IMR-90 (cell line): ENCODE data around the gene PPP1R13B. TPM values are rescaled to one million over a fixed set of nuclear protein-coding genes. Genes with fewer than 3 reads are reported as not detected.

Source experiments
- ATAC-seq: fragments of 200-7000 bp; cut with Tn5 transposase; 2 replicates; pipeline ENCODE4 v1.9.1; 2020; ENCODE audit warnings: low read depth, mild to moderate bottlenecking, moderate library complexity
- BruUV-seq: library from RNA; stranded (reverse); fragments of 400-500 nt; replicated peaks from 2 replicates; lab custom pipeline; 2021; lab: Mats Ljungman, UMichigan
- CTCF ChIA-PET: fragments of 300-600 bp; formaldehyde crosslinking; extraction: SDS; loops from one replicate; lab custom pipeline; 2021; ENCODE audit warnings: antibody characterized with exemption; lab: Yijun Ruan, JAX
- POLR2A ChIA-PET: fragments of 300-600 bp; sonication (Branson Sonifier 250); formaldehyde crosslinking; loops from one replicate; lab custom pipeline; 2022; ENCODE audit warnings: antibody characterized with exemption; ENCODE audit not compliant: unreplicated experiment; lab: Charles Lee
- DNase-seq: peaks from one replicate; pipeline ENCODE4 v3.0.0; 2013
- H2AFZ ChIP-seq: replicated peaks from 2 replicates; pipeline ENCODE3; 2013; ENCODE audit warnings: low read length, mild to moderate bottlenecking; ENCODE audit not compliant: poor library complexity
- H2AK5ac ChIP-seq: 2 replicates; pipeline ENCODE4 v1.6.1; 2013; ENCODE audit warnings: low read depth, low read length, inconsistent platforms
- H2AK9ac ChIP-seq: replicated peaks from 2 replicates; pipeline ENCODE3; 2013; ENCODE audit warnings: mild to moderate bottlenecking, low read depth, low read length, moderate library complexity; ENCODE audit not compliant: poor library complexity
- H2BK120ac ChIP-seq: 2 replicates; pipeline ENCODE4 v1.6.1; 2013; ENCODE audit warnings: low read depth, low read length, inconsistent platforms
- H2BK15ac ChIP-seq: 3 replicates; pipeline ENCODE4 v1.6.1; 2013; ENCODE audit warnings: low read depth, low read length, inconsistent platforms
- H2BK20ac ChIP-seq: 2 replicates; pipeline ENCODE4 v1.6.1; 2013; ENCODE audit warnings: low read depth, mild to moderate bottlenecking, inconsistent platforms, low read length, moderate library complexity
- H2BK5ac ChIP-seq: 2 replicates; pipeline ENCODE4 v1.6.1; 2013; ENCODE audit warnings: mild to moderate bottlenecking, low read depth, low read length, inconsistent platforms; ENCODE audit not compliant: poor library complexity, severe bottlenecking
- H3K14ac ChIP-seq: replicated peaks from 2 replicates; pipeline ENCODE4 v1.6.1; 2013; ENCODE audit warnings: low read depth, low read length, inconsistent platforms
- H3K18ac ChIP-seq: 2 replicates; pipeline ENCODE4 v1.6.1; 2013; ENCODE audit warnings: low read depth, low read length, control low read depth
- H3K23ac ChIP-seq: 2 replicates; pipeline ENCODE4 v1.6.1; 2013; ENCODE audit warnings: low read depth, low read length, inconsistent platforms
- H3K27ac ChIP-seq: 2 replicates; pipeline ENCODE4 v1.5.1; 2013; ENCODE audit warnings: mild to moderate bottlenecking, control low read depth, low read length; ENCODE audit not compliant: insufficient read depth
- H3K27me3 ChIP-seq: 2 replicates; pipeline ENCODE4 v1.6.1; 2013; ENCODE audit warnings: low read length; ENCODE audit not compliant: control insufficient read depth, insufficient read depth
- H3K36me3 ChIP-seq: 2 replicates; pipeline ENCODE4 v1.6.1; 2013; ENCODE audit warnings: low read length, mixed read lengths; ENCODE audit not compliant: control insufficient read depth, insufficient read depth
- H3K4ac ChIP-seq: 2 replicates; pipeline ENCODE4 v1.6.1; 2013; ENCODE audit warnings: low read depth, low read length, inconsistent platforms
- H3K4me1 ChIP-seq: 2 replicates; pipeline ENCODE4 v1.6.1; 2013; ENCODE audit warnings: low read length, mixed read lengths; ENCODE audit not compliant: control insufficient read depth, insufficient read depth
- H3K4me2 ChIP-seq: 2 replicates; pipeline ENCODE4 v1.6.1; 2013; ENCODE audit warnings: low read depth, mild to moderate bottlenecking, control low read depth, low read length, moderate library complexity
- H3K4me3 ChIP-seq: 2 replicates; pipeline ENCODE4 v1.5.1; 2013; ENCODE audit warnings: low read depth, mild to moderate bottlenecking, control low read depth, low read length, moderate library complexity; ENCODE audit not compliant: insufficient read depth
- H3K56ac ChIP-seq: 2 replicates; pipeline ENCODE4 v1.6.1; 2013; ENCODE audit warnings: low read length, inconsistent platforms; ENCODE audit not compliant: insufficient read depth; ENCODE audit errors: extremely low read depth
- H3K79me1 ChIP-seq, 2 experiments: 2 replicates each; pipeline ENCODE4 v1.6.1; 2013; ENCODE audit warnings: low read length in 2 of 2, inconsistent platforms in 1 of 2, low read depth in 1 of 2
- H3K9ac ChIP-seq: 2 replicates; pipeline ENCODE4 v1.6.1; 2013; ENCODE audit warnings: low read depth, low read length, control low read depth
- H3K9me1 ChIP-seq: 2 replicates; pipeline ENCODE4 v1.6.1; 2013; ENCODE audit warnings: low read length, inconsistent platforms; ENCODE audit not compliant: insufficient read depth
- H3K9me3 ChIP-seq: 2 replicates; pipeline ENCODE4 v1.6.1; 2013; ENCODE audit warnings: low read length; ENCODE audit not compliant: control insufficient read depth, insufficient read depth
- H4K20me1 ChIP-seq: 2 replicates; pipeline ENCODE4 v1.6.1; 2013; ENCODE audit warnings: low read length, inconsistent platforms; ENCODE audit not compliant: insufficient read depth
- H4K5ac ChIP-seq: 2 replicates; pipeline ENCODE4 v1.6.1; 2013; ENCODE audit warnings: mild to moderate bottlenecking, low read depth, low read length, control low read depth
- H4K8ac ChIP-seq, 2 experiments: 2 replicates each; pipeline ENCODE4 v1.6.1; 2013; ENCODE audit warnings: low read depth in 2 of 2, low read length in 2 of 2, control low read depth in 1 of 2, inconsistent platforms in 1 of 2
- H4K91ac ChIP-seq: 2 replicates; pipeline ENCODE4 v1.6.1; 2013; ENCODE audit warnings: low read depth, low read length, inconsistent platforms; ENCODE audit not compliant: insufficient read depth
- BHLHE40 ChIP-seq: fragments of 150-350 bp; IDR thresholded peaks from 2 replicates; pipeline ENCODE4 v1.6.1; 2016; ENCODE audit warnings: mild to moderate bottlenecking, low read depth, low read length
- CEBPB ChIP-seq: IDR thresholded peaks from 2 replicates; pipeline ENCODE4 v1.6.1; 2012; ENCODE audit warnings: low read depth, low read length, improper control_type of control experiment
- CHD1 ChIP-seq: IDR thresholded peaks from 2 replicates; pipeline ENCODE4 v1.6.1; 2012; ENCODE audit warnings: low read depth, low read length, improper control_type of control experiment
- CTCF ChIP-seq: conservative IDR thresholded peaks from 2 replicates; pipeline ENCODE4 v1.5.1; 2012; ENCODE audit warnings: mild to moderate bottlenecking, low read depth, low read length, improper control_type of control experiment
- ELK1 ChIP-seq: fragments of 150-350 bp; IDR thresholded peaks from 2 replicates; pipeline ENCODE4 v1.6.1; 2016; ENCODE audit warnings: low read depth, mild to moderate bottlenecking, low read length, moderate library complexity, borderline replicate concordance
- FOS ChIP-seq: fragments of 150-350 bp; IDR thresholded peaks from 2 replicates; pipeline ENCODE4 v1.6.1; 2016; ENCODE audit warnings: low read depth, low read length
- MAFK ChIP-seq: IDR thresholded peaks from 2 replicates; pipeline ENCODE4 v1.6.1; 2012; ENCODE audit warnings: low read depth, low read length, improper control_type of control experiment
- MAZ ChIP-seq: IDR thresholded peaks from 2 replicates; pipeline ENCODE4 v1.6.1; 2012; ENCODE audit warnings: low read depth, mild to moderate bottlenecking, low read length, improper control_type of control experiment, moderate library complexity, borderline replicate concordance
- MXI1 ChIP-seq: IDR thresholded peaks from 2 replicates; pipeline ENCODE4 v1.6.1; 2012; ENCODE audit warnings: low read depth, mild to moderate bottlenecking, low read length, moderate library complexity, borderline replicate concordance
- NFE2L2 ChIP-seq: fragments of 150-350 bp; IDR thresholded peaks from 2 replicates; pipeline ENCODE4 v1.6.1; 2016; ENCODE audit warnings: low read depth, mild to moderate bottlenecking, low read length
- POLR2A ChIP-seq: IDR thresholded peaks from 2 replicates; pipeline ENCODE4 v1.6.1; 2012; ENCODE audit warnings: mild to moderate bottlenecking, low read depth, low read length
- RAD21 ChIP-seq: IDR thresholded peaks from 2 replicates; pipeline ENCODE4 v1.6.1; 2012; ENCODE audit warnings: low read length, improper control_type of control experiment
- RCOR1 ChIP-seq: IDR thresholded peaks from 2 replicates; pipeline ENCODE4 v1.6.1; 2012; ENCODE audit warnings: mild to moderate bottlenecking, low read length, improper control_type of control experiment; ENCODE audit not compliant: insufficient replicate concordance
- RFX5 ChIP-seq: IDR thresholded peaks from 2 replicates; pipeline ENCODE4 v1.8.0; 2012; ENCODE audit warnings: low read depth, mild to moderate bottlenecking, low read length, moderate library complexity
- SMC3 ChIP-seq: fragments of 150-350 bp; IDR thresholded peaks from 2 replicates; pipeline ENCODE4 v1.6.1; 2016; ENCODE audit warnings: low read depth, mild to moderate bottlenecking, antibody characterized with exemption, low read length, moderate library complexity
- USF2 ChIP-seq: fragments of 150-350 bp; IDR thresholded peaks from 2 replicates; pipeline ENCODE4 v1.6.1; 2017; ENCODE audit warnings: mild to moderate bottlenecking, antibody characterized with exemption, low read length, low read depth
- WGBS, 2 experiments: methylation state at CpG; one replicate each; pipeline versions ENCODE4 v1.1.5 to v1.1.7; 2013; ENCODE audit warnings: missing lambda C conversion rate in 2 of 2; ENCODE audit not compliant: insufficient read length in 1 of 2; ENCODE audit errors: extremely low coverage in 2 of 2; 5-methylcytosine and 5-hydroxymethylcytosine counted together
- dilution Hi-C: fragments of 300-500 bp; cut with HindIII; formaldehyde crosslinking; loops from one replicate; pipeline ENCODE4 v1.14.3; 2018; ENCODE audit warnings: low sequenced_read_pairs; ENCODE audit not compliant: unreplicated experiment
- in situ Hi-C: fragments of 300-500 bp; cut with MboI; formaldehyde crosslinking; loops from 3 replicates; pipeline ENCODE4 v1.14.3; 2019; ENCODE audit warnings: low sequenced_read_pairs, inconsistent platforms, mixed read lengths
- intact Hi-C: fragments of 100-400 bp; cut with micrococcal nuclease; formaldehyde crosslinking; loops from 2 replicates; pipeline ENCODE4 v1.10.0; 2022
- polyA plus RNA-seq, 3 experiments: library from polyadenylated mRNA; depleted of rRNA; stranded (reverse); fragments of >200 nt; gene quantifications; 2 replicates each; pipeline ENCODE4 v1.2.3, GENCODE V29; 2012; ENCODE audit warnings: low replicate concordance in 1 of 3
- total RNA-seq: library from RNA; depleted of rRNA; stranded (reverse); fragments of >200 nt; gene quantifications from 2 replicates; pipeline ENCODE4 v1.2.3, GENCODE V29; 2012

PPP1R13B gene
- total and polyA plus RNA-seq, 2 of the 4 experiments (the other 2 are of a cell fraction): 1.6 to 2.8 TPM

GRCh38 chr14:103830511-103831270 is 16.7 kb downstream of the PPP1R13B start:
- no peak overlapping the region for H3K4me2 ChIP-seq
- H3K18ac ChIP-seq: no peak overlapping the region
- intact Hi-C loops (no loop called here), dilution Hi-C loops (no loop called here), in situ Hi-C loops (no loop called here)
- H2BK120ac ChIP-seq: no peak overlapping the region
- H2AK9ac ChIP-seq: no peak overlapping the region
- H2BK15ac ChIP-seq: no peak overlapping the region
- H3K23ac ChIP-seq: no peak overlapping the region
- H3K14ac ChIP-seq: no peak overlapping the region
- H3K36me3 ChIP-seq: no peaks in the 10 kb centered on the region
- H4K8ac ChIP-seq: no peak overlapping the region
- H3K4me1 ChIP-seq: no peaks in the 10 kb centered on the region
- H3K9me1 ChIP-seq: no peaks in the 10 kb centered on the region
- H2AK5ac ChIP-seq: no peak overlapping the region
- H3K9ac ChIP-seq: no peak overlapping the region
- no peaks in the 10 kb centered on the region; a peak in 1 of 4 replicates for H3K79me1 ChIP-seq
- no peaks in the 10 kb centered on the region for H3K9me3 ChIP-seq
- DNase-seq (no peak), ATAC-seq (no peak)
- H3K27me3 ChIP-seq: no peaks in the 10 kb centered on the region
- ChIA-PET POLR2A (no interaction called here), CTCF (interaction anchor here (0.7 kb wide), 1 partner anchor 246 kb away, joined by 5 read pairs; no protein-coding TSS in a partner anchor)
- no peak overlapping the region for H3K4ac ChIP-seq
- H4K20me1 ChIP-seq: no peaks in the 10 kb centered on the region
- H2AFZ ChIP-seq: no peak overlapping the region
- no peak overlapping the region for H2BK20ac ChIP-seq
- WGBS, 2 experiments: no CpG with 5 or more reads among the region's 14 CpGs
- no TSS peak for BruUV-seq
- no peak overlapping the region for H4K91ac ChIP-seq
- H4K5ac ChIP-seq: no peak overlapping the region
- H3K56ac ChIP-seq: no peak overlapping the region
- no peak overlapping the region for H2BK5ac ChIP-seq
- TF ChIP-seq MAZ: no peak
- TF ChIP-seq NFE2L2: no peak
- TF ChIP-seq BHLHE40: no peak
- TF ChIP-seq CHD1: no peak
- TF ChIP-seq CTCF: no peak
- TF ChIP-seq MXI1: no peak
- TF ChIP-seq ELK1: no peak
- no peak for TF ChIP-seq POLR2A
- TF ChIP-seq RCOR1: no peak
- TF ChIP-seq FOS: no peak
- no peak for TF ChIP-seq RAD21
- no peak for TF ChIP-seq USF2
- TF ChIP-seq MAFK: no peak
- no peak for TF ChIP-seq SMC3
- no peak for TF ChIP-seq RFX5
- no peak for TF ChIP-seq CEBPB
- no peak overlapping the region for H3K27ac ChIP-seq
- H3K4me3 ChIP-seq: no peak overlapping the region
